ENCODE data around the gene DNMT3A.

DNA sequence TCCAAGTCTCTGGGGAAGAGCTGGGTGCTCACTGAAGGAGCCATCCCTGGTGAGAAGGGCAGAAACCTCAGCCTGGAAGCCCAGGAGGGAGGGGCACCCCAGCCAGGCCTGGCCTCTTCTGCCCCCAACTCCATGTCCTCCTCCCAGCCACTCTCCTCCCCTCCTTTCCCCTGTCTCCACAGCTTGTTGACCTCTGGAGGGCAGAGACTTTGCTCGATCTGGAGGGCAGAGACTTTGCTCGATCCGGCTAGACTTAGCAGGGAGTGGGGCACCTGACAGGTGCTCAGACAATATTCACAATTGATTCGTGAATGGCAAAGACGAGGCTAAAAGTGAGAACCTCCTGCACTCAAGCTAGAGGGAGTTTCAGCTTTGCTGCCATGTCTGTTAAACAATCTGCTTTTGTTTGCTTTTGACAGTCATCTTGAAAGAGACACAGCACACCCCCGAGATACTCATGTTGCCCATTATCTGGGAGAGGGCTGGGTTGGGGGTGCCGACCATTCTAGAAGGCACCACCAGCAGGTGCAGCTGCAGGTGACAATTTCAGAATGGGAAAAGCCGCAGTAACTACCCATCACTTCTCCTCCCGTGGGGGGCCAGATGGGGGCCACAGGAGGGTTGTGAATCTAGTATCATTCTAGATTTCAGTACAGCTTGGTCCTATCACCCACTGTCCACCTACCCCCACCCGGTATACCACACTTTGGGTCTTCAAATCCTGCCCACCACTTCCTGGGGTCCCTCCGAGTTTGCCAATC is 54.8 kb downstream of the DNMT3A start:
- no peak for TF ChIP-seq ZFX (IDR thresholded peaks at IDR 0.05)
- TF ChIP-seq, protein P1, sequence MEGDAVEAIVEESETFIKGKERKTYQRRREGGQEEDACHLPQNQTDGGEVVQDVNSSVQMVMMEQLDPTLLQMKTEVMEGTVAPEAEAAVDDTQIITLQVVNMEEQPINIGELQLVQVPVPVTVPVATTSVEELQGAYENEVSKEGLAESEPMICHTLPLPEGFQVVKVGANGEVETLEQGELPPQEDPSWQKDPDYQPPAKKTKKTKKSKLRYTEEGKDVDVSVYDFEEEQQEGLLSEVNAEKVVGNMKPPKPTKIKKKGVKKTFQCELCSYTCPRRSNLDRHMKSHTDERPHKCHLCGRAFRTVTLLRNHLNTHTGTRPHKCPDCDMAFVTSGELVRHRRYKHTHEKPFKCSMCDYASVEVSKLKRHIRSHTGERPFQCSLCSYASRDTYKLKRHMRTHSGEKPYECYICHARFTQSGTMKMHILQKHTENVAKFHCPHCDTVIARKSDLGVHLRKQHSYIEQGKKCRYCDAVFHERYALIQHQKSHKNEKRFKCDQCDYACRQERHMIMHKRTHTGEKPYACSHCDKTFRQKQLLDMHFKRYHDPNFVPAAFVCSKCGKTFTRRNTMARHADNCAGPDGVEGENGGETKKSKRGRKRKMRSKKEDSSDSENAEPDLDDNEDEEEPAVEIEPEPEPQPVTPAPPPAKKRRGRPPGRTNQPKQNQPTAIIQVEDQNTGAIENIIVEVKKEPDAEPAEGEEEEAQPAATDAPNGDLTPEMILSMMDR (conservative IDR thresholded peaks at IDR 0.05), result no peak

Data from C4-2B (cell line).